MM.1S (cell line): Measurements from ENCODE around the gene TGFBR3.
"Not testable (repeated sequence)": the region's sequence is repeated elsewhere in the genome, so short reads cannot be mapped to it uniquely, and the experiment has no call there.

Experiments
- DNase-seq: peaks from one replicate; pipeline ENCODE4 v3.0.0-alpha.2; 2015
- H2AFZ ChIP-seq: fragments of 300-600 bp; sonication (generic); 2 replicates; pipeline ENCODE4 v1.6.0; 2016; ENCODE audit warnings: antibody characterized with exemption, low read length
- H3F3A ChIP-seq: fragments of 300-600 bp; sonication (generic); 2 replicates; pipeline ENCODE4 v1.6.1; 2016; ENCODE audit warnings: mild to moderate bottlenecking, antibody characterized with exemption, low read length, moderate library complexity, mixed read lengths; ENCODE audit not compliant: insufficient read depth
- H3K27ac ChIP-seq: fragments of 300-600 bp; sonication (generic); 2 replicates; pipeline ENCODE4 v1.5.1; 2016; ENCODE audit warnings: mild to moderate bottlenecking, low read length
- H3K27me3 ChIP-seq: fragments of 300-600 bp; sonication (generic); replicated peaks from 2 replicates; pipeline ENCODE4 v1.6.0; 2016; ENCODE audit warnings: low read length; ENCODE audit not compliant: insufficient read depth
- H3K36me3 ChIP-seq: fragments of 300-600 bp; sonication (generic); replicated peaks from 2 replicates; pipeline ENCODE4 v1.6.1; 2016; ENCODE audit warnings: mild to moderate bottlenecking, low read length, mixed read lengths; ENCODE audit not compliant: insufficient read depth
- H3K4me1 ChIP-seq: fragments of 300-600 bp; sonication (generic); 2 replicates; pipeline ENCODE4 v1.6.1; 2016; ENCODE audit warnings: low read length, mixed read lengths
- H3K4me2 ChIP-seq: fragments of 300-600 bp; sonication (generic); 2 replicates; pipeline ENCODE4 v1.6.0; 2016; ENCODE audit warnings: low read depth, low read length
- H3K4me3 ChIP-seq: fragments of 300-600 bp; sonication (generic); 2 replicates; pipeline ENCODE4 v1.5.1; 2016; ENCODE audit warnings: low read length, mixed read lengths
- H3K79me2 ChIP-seq: fragments of 300-600 bp; sonication (generic); 2 replicates; pipeline ENCODE4 v1.6.1; 2016; ENCODE audit warnings: mixed run types, low read length, mixed read lengths
- H3K9ac ChIP-seq: fragments of 300-600 bp; sonication (generic); 2 replicates; pipeline ENCODE4 v1.6.1; 2016; ENCODE audit warnings: low read length, mixed read lengths
- H3K9me2 ChIP-seq: fragments of 300-600 bp; sonication (generic); replicated peaks from 2 replicates; pipeline ENCODE4 v1.6.1; 2016; ENCODE audit warnings: mild to moderate bottlenecking, low read length, mixed read lengths; ENCODE audit not compliant: insufficient read depth
- H3K9me3 ChIP-seq: fragments of 300-600 bp; sonication (generic); replicated peaks from 2 replicates; pipeline ENCODE4 v1.6.1; 2016; ENCODE audit warnings: mild to moderate bottlenecking, low read length, mixed read lengths; ENCODE audit not compliant: insufficient read depth
- H4K20me1 ChIP-seq: fragments of 300-600 bp; sonication (generic); 2 replicates; pipeline ENCODE4 v1.6.1; 2016; ENCODE audit warnings: mild to moderate bottlenecking, low read length, moderate library complexity, mixed read lengths; ENCODE audit not compliant: insufficient read depth
- EZH2 ChIP-seq: fragments of 300-600 bp; sonication (generic); optimal IDR thresholded peaks from 2 replicates; pipeline ENCODE3; 2017; ENCODE audit warnings: low read depth, mild to moderate bottlenecking, antibody characterized with exemption, low read length, mixed read lengths
- EZH2phosphoT487 ChIP-seq: fragments of 300-600 bp; sonication (generic); IDR thresholded peaks from 2 replicates; pipeline ENCODE4 v1.6.1; 2018; ENCODE audit warnings: antibody characterized with exemption, low read length
- TF ChIP-seq, protein P1 (sequence below): fragments of 300-600 bp; sonication (generic); IDR thresholded peaks from 2 replicates; pipeline ENCODE4 v1.5.1; 2016; ENCODE audit warnings: antibody characterized with exemption, low read length, mixed read lengths

Gene TGFBR3

DNA sequence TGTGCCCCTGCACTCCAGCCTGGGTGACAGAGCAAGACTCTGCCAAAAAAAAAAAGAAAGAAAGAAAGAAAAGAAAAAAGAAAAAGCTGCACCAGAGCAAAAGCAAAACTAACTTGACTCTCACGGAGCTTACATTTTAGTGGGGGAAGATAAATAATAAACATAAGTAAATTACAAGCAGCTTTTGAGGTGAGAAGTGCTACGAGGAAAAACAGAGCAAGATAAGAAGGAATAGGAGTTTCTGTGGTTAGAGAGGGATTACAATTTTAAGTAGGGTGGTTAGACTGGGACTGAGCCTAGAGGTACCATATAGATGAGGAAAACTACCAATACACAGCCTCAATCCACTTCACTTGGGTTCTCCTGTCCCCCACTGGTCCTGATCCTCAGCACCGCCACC is 43.9 kb downstream of the TGFBR3 start:
- Histone ChIP-seq H3K27me3 (no peaks in the 10 kb centered on the region), H3K4me1 (no peaks in the 10 kb centered on the region), H3K9me3 (no peaks in the 10 kb centered on the region), H3F3A (no peaks in the 10 kb centered on the region), H3K4me2 (no peak overlapping the region), H3K27ac (no peak overlapping the region), H3K4me3 (no peak overlapping the region), H3K36me3 (no peaks in the 10 kb centered on the region), H3K79me2 (no peaks in the 10 kb centered on the region), H4K20me1 (no peaks in the 10 kb centered on the region), H3K9me2 (no peaks in the 10 kb centered on the region), H3K9ac (no peak overlapping the region), H2AFZ (no peak overlapping the region)
- no peak for DNase-seq
- TF ChIP-seq, protein P1, sequence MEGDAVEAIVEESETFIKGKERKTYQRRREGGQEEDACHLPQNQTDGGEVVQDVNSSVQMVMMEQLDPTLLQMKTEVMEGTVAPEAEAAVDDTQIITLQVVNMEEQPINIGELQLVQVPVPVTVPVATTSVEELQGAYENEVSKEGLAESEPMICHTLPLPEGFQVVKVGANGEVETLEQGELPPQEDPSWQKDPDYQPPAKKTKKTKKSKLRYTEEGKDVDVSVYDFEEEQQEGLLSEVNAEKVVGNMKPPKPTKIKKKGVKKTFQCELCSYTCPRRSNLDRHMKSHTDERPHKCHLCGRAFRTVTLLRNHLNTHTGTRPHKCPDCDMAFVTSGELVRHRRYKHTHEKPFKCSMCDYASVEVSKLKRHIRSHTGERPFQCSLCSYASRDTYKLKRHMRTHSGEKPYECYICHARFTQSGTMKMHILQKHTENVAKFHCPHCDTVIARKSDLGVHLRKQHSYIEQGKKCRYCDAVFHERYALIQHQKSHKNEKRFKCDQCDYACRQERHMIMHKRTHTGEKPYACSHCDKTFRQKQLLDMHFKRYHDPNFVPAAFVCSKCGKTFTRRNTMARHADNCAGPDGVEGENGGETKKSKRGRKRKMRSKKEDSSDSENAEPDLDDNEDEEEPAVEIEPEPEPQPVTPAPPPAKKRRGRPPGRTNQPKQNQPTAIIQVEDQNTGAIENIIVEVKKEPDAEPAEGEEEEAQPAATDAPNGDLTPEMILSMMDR = no peak
- TF ChIP-seq EZH2 (no peak), EZH2phosphoT487 (no peak)

DNA sequence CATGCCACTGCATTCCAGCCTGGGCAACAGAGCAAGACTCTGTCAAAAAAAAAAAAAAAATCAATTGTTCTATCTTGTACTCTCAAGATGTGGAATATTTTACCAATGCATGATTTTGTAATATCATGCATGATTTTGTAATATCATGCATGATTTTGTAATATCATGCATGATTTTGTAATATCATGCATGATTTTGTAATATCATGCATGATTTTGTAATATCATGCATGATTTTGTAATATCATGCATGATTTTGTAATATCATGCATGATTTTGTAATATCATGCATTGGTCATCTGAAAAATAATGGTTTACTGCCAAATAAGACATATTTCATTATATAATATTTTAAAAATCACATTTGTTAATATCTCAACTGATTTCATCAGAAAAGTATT is 45.7 kb downstream of the TGFBR3 start:
- H3K9me2 ChIP-seq, H3K9ac ChIP-seq: not testable (repeated sequence)

DNA sequence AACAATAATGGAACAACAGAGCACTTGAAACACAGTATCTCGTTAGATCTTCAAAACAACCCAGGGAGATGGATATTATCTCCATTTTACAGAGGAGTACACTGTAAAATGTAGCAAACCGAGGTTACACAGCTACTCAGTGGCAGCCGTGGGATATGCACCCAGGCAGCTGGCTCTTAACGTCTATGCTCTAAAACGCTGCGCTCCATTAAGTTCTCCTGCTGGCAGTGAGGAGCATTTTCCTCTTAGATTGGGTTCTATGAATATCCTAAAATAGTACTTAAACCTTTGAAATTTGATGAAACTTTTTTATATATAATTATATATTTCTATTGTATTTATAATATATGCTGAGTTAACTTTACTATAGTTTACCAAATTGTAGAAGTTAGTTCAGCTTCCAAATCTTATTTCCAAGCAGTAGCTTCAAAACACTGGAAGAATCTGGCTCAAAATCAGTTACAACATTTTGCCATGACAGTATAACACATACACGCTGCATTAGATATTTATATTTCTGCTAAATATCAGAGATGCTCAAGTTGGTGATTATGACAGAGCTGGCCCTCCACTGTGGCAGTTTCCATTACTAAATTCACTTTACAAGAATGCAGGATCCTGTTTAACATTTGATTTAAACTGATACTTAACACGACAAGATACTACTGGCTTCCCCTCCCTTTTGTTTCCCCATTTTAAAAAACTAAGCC is 49.5 kb downstream of the TGFBR3 start:
- Histone ChIP-seq H2AFZ (no peak overlapping the region), H3F3A (no peaks in the 10 kb centered on the region), H4K20me1 (no peaks in the 10 kb centered on the region), H3K9me3 (no peaks in the 10 kb centered on the region), H3K36me3 (no peaks in the 10 kb centered on the region), H3K79me2 (no peaks in the 10 kb centered on the region), H3K9ac (no peak overlapping the region), H3K27me3 (no peaks in the 10 kb centered on the region), H3K4me2 (no peak overlapping the region), H3K4me3 (no peak overlapping the region), H3K27ac (no peak overlapping the region), H3K4me1 (no peaks in the 10 kb centered on the region), H3K9me2 (no peaks in the 10 kb centered on the region)
- no peak for TF ChIP-seq EZH2phosphoT487
- TF ChIP-seq EZH2 = no peak
- TF ChIP-seq, protein P1 = no peak
- DNase-seq = no peak

More for the DNA sequence above, 45.7 kb downstream of the TGFBR3 start:
- not testable (repeated sequence) for H3K27ac ChIP-seq, H3K27me3 ChIP-seq, DNase-seq, H3K79me2 ChIP-seq, H3K4me2 ChIP-seq, H3F3A ChIP-seq, H3K4me3 ChIP-seq, H2AFZ ChIP-seq, H3K36me3 ChIP-seq, H3K4me1 ChIP-seq, H3K9me3 ChIP-seq, H4K20me1 ChIP-seq

DNA sequence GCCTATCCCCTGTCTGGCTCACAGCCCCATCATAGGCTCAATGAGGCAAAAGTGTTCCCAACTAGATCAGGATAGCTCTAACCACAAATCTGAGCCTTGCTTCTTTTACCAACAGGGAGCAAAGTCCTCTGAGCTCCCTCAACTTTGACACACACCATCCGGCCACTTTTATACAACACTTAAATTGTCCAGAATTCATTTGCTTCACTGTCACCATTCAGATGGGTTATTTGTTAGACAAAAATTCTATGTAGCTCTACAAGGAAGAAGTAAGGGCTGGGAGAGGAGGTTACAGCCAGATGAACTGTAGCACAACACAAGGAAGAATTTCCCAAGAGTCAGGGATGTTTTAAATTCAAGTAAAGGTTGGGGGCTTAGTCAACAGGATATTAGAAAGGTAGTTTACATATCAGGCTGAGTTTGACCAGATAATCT is 50.8 kb downstream of the TGFBR3 start:
- no peak overlapping the region for H3K4me3 ChIP-seq
- no peaks in the 10 kb centered on the region for H3K79me2 ChIP-seq
- no peak overlapping the region for H3K27ac ChIP-seq
- H3K9ac ChIP-seq = no peak overlapping the region
- no peaks in the 10 kb centered on the region for H3K9me2 ChIP-seq
- no peak overlapping the region for H3K4me2 ChIP-seq
- H3F3A ChIP-seq = no peaks in the 10 kb centered on the region
- DNase-seq = no peak
- H3K9me3 ChIP-seq = no peaks in the 10 kb centered on the region
- TF ChIP-seq, protein P1 = no peak
- TF ChIP-seq EZH2 = no peak
- H3K36me3 ChIP-seq = no peaks in the 10 kb centered on the region
- no peaks in the 10 kb centered on the region for H3K27me3 ChIP-seq
- no peak overlapping the region for H2AFZ ChIP-seq
- H3K4me1 ChIP-seq = no peaks in the 10 kb centered on the region
- no peaks in the 10 kb centered on the region for H4K20me1 ChIP-seq

DNA sequence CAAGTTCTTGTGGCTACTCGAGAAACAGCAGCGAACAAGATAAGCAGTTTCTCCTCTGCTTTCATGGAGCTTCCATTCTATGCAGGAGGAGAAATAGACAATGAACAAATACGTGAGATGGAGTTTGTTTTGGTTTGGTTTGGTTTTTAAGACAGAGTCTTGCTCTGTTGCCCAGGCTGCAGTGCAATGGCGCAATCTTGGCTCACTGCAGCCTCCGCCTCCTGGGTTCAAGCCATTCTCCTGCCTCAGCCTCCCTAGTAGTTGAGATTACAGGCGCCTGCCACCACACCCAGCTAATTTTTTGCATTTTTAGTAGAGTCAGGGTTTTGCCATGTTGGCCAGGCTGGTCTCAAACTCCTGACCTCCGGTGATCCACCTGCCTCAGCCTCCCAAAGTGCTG is 51.4 kb downstream of the TGFBR3 start:
- not testable (repeated sequence) for H3K4me1 ChIP-seq, H3K79me2 ChIP-seq, H3K27ac ChIP-seq, H3K36me3 ChIP-seq, H3K9me3 ChIP-seq, DNase-seq, H4K20me1 ChIP-seq, H3F3A ChIP-seq, H3K9ac ChIP-seq, H3K9me2 ChIP-seq, H2AFZ ChIP-seq, H3K27me3 ChIP-seq, H3K4me3 ChIP-seq, H3K4me2 ChIP-seq
